Activated naive CD8-positive, alpha-beta T cell treated with anti-CD3 and anti-CD28 coated beads, Interleukin-2, amount 10 ng/mL, durations not matched to agents 7 days and 5 days (primary cell): ENCODE data around the gene GSTA4. TPM values are rescaled to one million over a fixed set of nuclear protein-coding genes. Genes with fewer than 3 reads are reported as not detected.

Experiments used
- ATAC-seq: fragments of 150-1000 bp; cut with Tn5 transposase; one replicate; pipeline ENCODE4 v1.10.0; 2021; ENCODE audit warnings: low read depth, moderate library complexity
- POLR2A ChIA-PET: fragments of 350-600 bp; sonication (Branson Sonifier 250); formaldehyde crosslinking; loops from one replicate; lab custom pipeline; 2021; ENCODE audit warnings: antibody characterized with exemption; lab: Charles Lee
- DNase-seq: peaks from one replicate; pipeline ENCODE4 v3.0.0; 2021
- H3K27ac Mint-ChIP-seq: one replicate; pipeline ENCODE4 v1.8.0; 2022; ENCODE audit warnings: mild to moderate bottlenecking, mixed read lengths
- H3K27me3 Mint-ChIP-seq: one replicate; pipeline ENCODE4 v1.8.0; 2022; ENCODE audit warnings: mild to moderate bottlenecking, moderate library complexity, mixed read lengths
- H3K36me3 Mint-ChIP-seq: one replicate; pipeline ENCODE4 v1.8.0; 2021; ENCODE audit warnings: mild to moderate bottlenecking, mixed read lengths
- H3K4me1 Mint-ChIP-seq: one replicate; pipeline ENCODE4 v1.8.0; 2021; ENCODE audit warnings: mixed read lengths
- H3K4me3 Mint-ChIP-seq: one replicate; pipeline ENCODE4 v1.8.0; 2022; ENCODE audit warnings: mild to moderate bottlenecking, moderate library complexity, mixed read lengths
- H3K9me3 Mint-ChIP-seq: one replicate; pipeline ENCODE4 v1.8.0; 2021; ENCODE audit warnings: mixed read lengths
- total RNA-seq, 2 experiments: library from RNA; stranded (reverse); gene quantifications; one replicate each; pipeline ENCODE4 v1.2.3, GENCODE V29; 2021

Gene GSTA4
- total RNA-seq, 2 experiments from 2014 or later = 3.1 to 4.1 TPM

- peaks cover 10% of the 10 kb centered on the region for H3K36me3 Mint-ChIP-seq
- H3K27me3 Mint-ChIP-seq = no peaks in the 10 kb centered on the region
- H3K4me1 Mint-ChIP-seq = no peaks in the 10 kb centered on the region
- POLR2A ChIA-PET = no interaction called here
- ATAC-seq (no peak), DNase-seq (no peak)
- H3K9me3 Mint-ChIP-seq = no peaks in the 10 kb centered on the region
- no peak overlapping the region for H3K4me3 Mint-ChIP-seq
- no peak overlapping the region for H3K27ac Mint-ChIP-seq
Observed at GRCh38 chr6:53029257-53029656, 34.2 kb upstream of the GSTA4 start.

- ATAC-seq (no peak), DNase-seq (no peak)
- Mint-ChIP-seq H3K4me3 (no peak overlapping the region), H3K27me3 (no peaks in the 10 kb centered on the region), H3K9me3 (no peaks in the 10 kb centered on the region), H3K4me1 (peaks cover 3% of the 10 kb centered on the region), H3K36me3 (peaks cover 10% of the 10 kb centered on the region), H3K27ac (no peak overlapping the region)
- POLR2A ChIA-PET = no interaction called here
Observed at GRCh38 chr6:53028467-53028866, 33.4 kb upstream of the GSTA4 start.

- Mint-ChIP-seq H3K4me1 (peaks cover 3% of the 10 kb centered on the region), H3K9me3 (no peaks in the 10 kb centered on the region), H3K4me3 (no peak overlapping the region), H3K27ac (no peak overlapping the region), H3K36me3 (peaks cover 7% of the 10 kb centered on the region), H3K27me3 (no peaks in the 10 kb centered on the region)
- DNase-seq (no peak), ATAC-seq (no peak)
- POLR2A ChIA-PET = no interaction called here
Observed at GRCh38 chr6:53027131-53027718, 32.1 kb upstream of the GSTA4 start.

GRCh38 chr6:53026526-53026925 is 31.4 kb upstream of the GSTA4 start:
- Mint-ChIP-seq H3K4me1 (peaks cover 3% of the 10 kb centered on the region), H3K4me3 (no peak overlapping the region), H3K36me3 (peaks cover 7% of the 10 kb centered on the region), H3K9me3 (no peaks in the 10 kb centered on the region), H3K27me3 (no peaks in the 10 kb centered on the region), H3K27ac (no peak overlapping the region)
- POLR2A ChIA-PET = no interaction called here
- no peak for ATAC-seq
- no peak for DNase-seq

DNA sequence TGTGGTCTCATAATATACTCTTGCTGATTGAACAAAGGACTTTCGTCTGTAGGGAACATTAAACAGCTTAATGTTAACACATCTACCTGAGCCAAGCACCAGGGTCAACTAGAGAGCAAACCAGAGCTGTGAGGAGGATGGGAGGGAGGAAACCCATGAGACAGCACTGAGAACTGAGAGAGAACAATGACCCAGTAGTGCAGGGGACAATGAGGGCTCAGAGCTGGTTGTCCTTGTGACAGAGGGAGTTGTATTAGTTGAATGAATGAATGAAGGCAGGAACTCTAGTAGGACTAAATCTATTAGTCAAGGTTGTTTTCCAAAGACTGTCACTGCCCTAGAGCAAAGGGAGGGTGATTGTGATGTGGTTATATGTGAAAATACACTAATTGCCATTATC is 28.2 kb upstream of the GSTA4 start:
- H3K4me1 Mint-ChIP-seq = peaks cover 5% of the 10 kb centered on the region

GRCh38 chr6:53020005-53020744 is 25.1 kb upstream of the GSTA4 start:
- POLR2A ChIA-PET = no interaction called here
- DNase-seq = no peak
- H3K4me1 Mint-ChIP-seq = peaks cover 5% of the 10 kb centered on the region
- peaks cover 19% of the 10 kb centered on the region for H3K36me3 Mint-ChIP-seq
- H3K9me3 Mint-ChIP-seq = peaks cover 2% of the 10 kb centered on the region
- H3K27ac Mint-ChIP-seq = no peak overlapping the region
- no peak overlapping the region for H3K4me3 Mint-ChIP-seq
- ATAC-seq = no peak
- no peaks in the 10 kb centered on the region for H3K27me3 Mint-ChIP-seq

More for the DNA sequence above, 28.2 kb upstream of the GSTA4 start:
- H3K36me3 Mint-ChIP-seq = peaks cover 8% of the 10 kb centered on the region
- H3K4me3 Mint-ChIP-seq = no peak overlapping the region
- POLR2A ChIA-PET = no interaction called here
- no peak for DNase-seq
- no peak overlapping the region for H3K27ac Mint-ChIP-seq
- ATAC-seq = no peak
- H3K27me3 Mint-ChIP-seq = no peaks in the 10 kb centered on the region
- peaks cover 2% of the 10 kb centered on the region for H3K9me3 Mint-ChIP-seq

DNA sequence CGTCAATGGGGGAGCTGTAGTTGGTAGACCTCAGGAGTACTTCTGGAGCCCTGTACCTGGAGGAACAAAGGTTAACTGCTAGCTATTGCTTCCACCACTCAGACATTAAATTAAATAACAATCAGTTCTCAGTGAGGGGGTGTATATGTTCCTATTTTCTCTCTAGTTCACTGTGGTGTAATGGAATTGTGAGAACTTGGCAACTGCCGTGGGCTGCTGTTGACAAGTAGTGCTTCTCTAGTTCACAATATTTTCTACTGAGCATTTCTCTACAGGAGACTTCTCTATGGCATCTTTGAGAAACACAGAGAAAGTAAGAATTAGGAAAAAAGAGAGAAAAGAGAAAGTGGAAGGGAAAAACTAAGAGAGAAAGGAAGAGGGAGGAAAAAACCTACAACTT is 23.4 kb upstream of the GSTA4 start:
- Mint-ChIP-seq H3K4me3 (no peak overlapping the region), H3K27ac (no peak overlapping the region), H3K36me3 (peaks cover 16% of the 10 kb centered on the region), H3K4me1 (peaks cover 2% of the 10 kb centered on the region), H3K9me3 (peaks cover 2% of the 10 kb centered on the region), H3K27me3 (no peaks in the 10 kb centered on the region)
- no peak for ATAC-seq
- POLR2A ChIA-PET = no interaction called here
- no peak for DNase-seq

- no peak for DNase-seq
- Mint-ChIP-seq H3K4me3 (no peak overlapping the region), H3K36me3 (peaks cover 14% of the 10 kb centered on the region), H3K27ac (no peak overlapping the region), H3K4me1 (peaks cover 2% of the 10 kb centered on the region), H3K27me3 (no peaks in the 10 kb centered on the region), H3K9me3 (no peaks in the 10 kb centered on the region)
- POLR2A ChIA-PET = no interaction called here
- ATAC-seq = no peak
Observed at GRCh38 chr6:53015486-53015885, 20.4 kb upstream of the GSTA4 start.

- H3K4me1 Mint-ChIP-seq = no peaks in the 10 kb centered on the region
- no peak for ATAC-seq
- no peak overlapping the region for H3K4me3 Mint-ChIP-seq
- no peak for DNase-seq
- POLR2A ChIA-PET = no interaction called here
- H3K36me3 Mint-ChIP-seq = peaks cover 14% of the 10 kb centered on the region
- H3K27me3 Mint-ChIP-seq = no peaks in the 10 kb centered on the region
- H3K9me3 Mint-ChIP-seq = no peaks in the 10 kb centered on the region
- no peak overlapping the region for H3K27ac Mint-ChIP-seq
Observed at GRCh38 chr6:53014744-53015143, 19.7 kb upstream of the GSTA4 start.

GRCh38 chr6:53014063-53014462 is 19.0 kb upstream of the GSTA4 start:
- Mint-ChIP-seq H3K27me3 (no peaks in the 10 kb centered on the region), H3K4me1 (no peaks in the 10 kb centered on the region), H3K36me3 (peaks cover 14% of the 10 kb centered on the region), H3K27ac (no peak overlapping the region), H3K9me3 (no peaks in the 10 kb centered on the region), H3K4me3 (no peak overlapping the region)
- POLR2A ChIA-PET = no interaction called here
- DNase-seq (no peak), ATAC-seq (no peak)

DNA sequence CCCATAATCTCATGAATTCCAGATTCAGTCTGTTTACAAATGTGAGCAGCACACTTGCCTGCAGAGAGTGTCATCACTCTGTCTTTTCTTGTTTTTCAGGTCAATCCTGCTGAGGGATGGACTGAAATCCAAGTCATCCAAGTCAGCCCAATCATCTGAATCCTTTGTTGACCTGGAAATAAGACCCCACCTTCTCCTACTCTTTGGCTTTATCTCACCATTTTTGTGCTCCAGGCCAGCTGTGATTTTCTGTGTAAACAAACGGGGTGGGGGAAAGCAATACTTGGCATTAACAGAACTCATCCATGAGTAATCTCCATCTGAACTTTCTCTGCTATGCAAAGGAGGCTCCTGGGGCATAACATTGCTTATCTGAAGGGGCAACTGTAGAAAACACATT is 16.9 kb upstream of the GSTA4 start:
- Mint-ChIP-seq H3K9me3 (no peaks in the 10 kb centered on the region), H3K4me3 (no peak overlapping the region), H3K27me3 (no peaks in the 10 kb centered on the region), H3K36me3 (peaks cover 8% of the 10 kb centered on the region), H3K4me1 (no peaks in the 10 kb centered on the region), H3K27ac (no peak overlapping the region)
- ATAC-seq = no peak
- DNase-seq = no peak
- POLR2A ChIA-PET = no interaction called here

DNA sequence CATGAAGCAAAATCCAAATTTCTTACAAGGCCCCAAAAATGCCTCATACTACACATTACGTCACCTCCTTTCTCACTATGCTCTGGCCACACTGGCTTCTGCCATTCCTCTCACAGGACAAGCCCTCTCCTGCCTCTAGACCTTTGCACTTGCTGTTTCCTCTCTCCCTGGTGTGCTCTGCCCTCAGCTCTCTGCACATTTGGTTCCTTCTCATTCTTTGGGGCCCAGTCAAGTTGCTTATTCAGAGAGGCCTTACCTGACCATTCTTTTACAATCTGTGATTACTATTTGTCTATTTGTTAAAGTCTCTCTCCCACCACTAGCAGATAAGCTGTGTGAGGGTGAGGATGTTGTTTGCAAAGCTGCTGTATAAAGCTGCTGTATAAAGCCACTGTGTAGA is 15.4 kb upstream of the GSTA4 start:
- DNase-seq (no peak), ATAC-seq (no peak)
- Mint-ChIP-seq H3K4me3 (no peak overlapping the region), H3K27me3 (no peaks in the 10 kb centered on the region), H3K4me1 (no peaks in the 10 kb centered on the region), H3K36me3 (peaks cover 3% of the 10 kb centered on the region), H3K9me3 (no peaks in the 10 kb centered on the region), H3K27ac (no peak overlapping the region)
- POLR2A ChIA-PET = no interaction called here

DNA sequence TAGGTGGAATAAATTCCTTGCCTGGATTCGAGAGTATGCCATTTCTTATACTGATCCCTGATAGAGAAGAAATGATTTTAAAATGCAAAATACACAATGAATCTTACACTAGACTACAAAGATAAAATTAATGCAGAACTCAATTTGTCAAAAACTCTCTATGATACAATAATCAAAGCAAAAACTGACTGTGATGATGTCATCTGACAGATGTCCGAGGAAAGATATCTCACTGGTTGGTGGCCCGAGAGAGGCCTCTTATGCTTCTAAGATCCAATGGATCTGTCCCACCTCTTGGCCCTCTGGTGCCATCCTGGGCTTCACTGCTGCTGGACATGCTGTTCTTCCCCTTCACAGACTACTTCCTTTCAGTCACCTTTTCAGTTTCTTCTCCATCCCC is 14.4 kb upstream of the GSTA4 start:
- DNase-seq (no peak), ATAC-seq (no peak)
- Mint-ChIP-seq H3K9me3 (no peaks in the 10 kb centered on the region), H3K4me1 (no peaks in the 10 kb centered on the region), H3K27me3 (no peaks in the 10 kb centered on the region), H3K36me3 (peaks cover 3% of the 10 kb centered on the region), H3K27ac (no peak overlapping the region), H3K4me3 (no peak overlapping the region)
- POLR2A ChIA-PET = no interaction called here

DNA sequence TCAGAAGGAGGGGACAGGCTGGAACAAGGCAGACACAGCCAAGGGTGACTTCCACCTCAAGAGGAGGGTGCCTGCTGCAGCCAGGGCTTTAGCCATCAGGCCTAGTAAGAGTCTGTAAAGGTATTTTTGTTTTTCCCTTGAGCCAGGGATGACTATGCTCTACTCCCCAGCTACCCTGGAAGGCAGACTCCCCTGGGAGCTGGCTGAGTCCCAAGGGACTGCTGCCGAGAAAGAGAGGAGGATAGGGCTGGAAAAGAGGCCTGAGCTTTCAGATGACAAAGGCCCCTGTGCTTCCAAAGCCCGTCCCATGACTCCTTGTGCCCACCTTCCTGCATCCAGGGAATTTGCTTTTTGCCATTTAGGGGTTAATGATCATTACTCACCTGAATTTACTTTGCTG is 14.0 kb upstream of the GSTA4 start:
- no peak overlapping the region for H3K27ac Mint-ChIP-seq
- H3K27me3 Mint-ChIP-seq = no peaks in the 10 kb centered on the region
- H3K4me1 Mint-ChIP-seq = no peaks in the 10 kb centered on the region
- no peaks in the 10 kb centered on the region for H3K9me3 Mint-ChIP-seq
- peaks cover 3% of the 10 kb centered on the region for H3K36me3 Mint-ChIP-seq
- POLR2A ChIA-PET = no interaction called here
- ATAC-seq (no peak), DNase-seq (no peak)
- H3K4me3 Mint-ChIP-seq = no peak overlapping the region
